ENCODE measurements around the gene PDLIM7. TPM values are rescaled to one million over a fixed set of nuclear protein-coding genes. Genes with fewer than 3 reads are reported as not detected.

PDLIM7 gene
- total and polyA plus RNA-seq, 11 donors: 36.3 to 124 (median 52.5) TPM

GRCh38 chr5:177505075-177505474 lies 7.7 kb upstream of the PDLIM7 start:
- no peaks in the 10 kb centered on the region for H3K9me3 ChIP-seq
- DNase-seq (no peak), ATAC-seq (no peak)
- no peaks in the 10 kb centered on the region for H3K27me3 ChIP-seq
- TF ChIP-seq POLR2A (IDR thresholded peaks at IDR 0.05) (no peak), CTCF (IDR thresholded peaks at IDR 0.05) (no peak)
- peaks cover 0 to 20% (median 0%) of the 10 kb centered on the region in 9 donors for H3K36me3 ChIP-seq
- peaks cover 0 to 38% (median 10%) of the 10 kb centered on the region in 12 donors for H3K4me1 ChIP-seq
- intact Hi-C loops (cut with DNase I): loop anchor here in 1 of 10 donors (10.0 kb wide), 1 partner anchor 190 kb away; the partner anchor contains the start of gene MXD3
- H3K4me3 ChIP-seq: no peak overlapping the region
- H3K27ac ChIP-seq: no peak overlapping the region
- 98 to 100% (median 98%) methylated on average over 1 to 4 of the region's 4 CpGs; no CpG with 5 or more reads in 1 of the 4 donors for whole genome bisulfite sequencing, 4 donors

GRCh38 chr5:177504086-177505056 lies 7.0 kb upstream of the PDLIM7 start:
- no peak overlapping the region for H3K4me3 ChIP-seq
- H3K36me3 ChIP-seq: peaks cover 0 to 20% (median 0%) of the 10 kb centered on the region in 9 donors
- intact Hi-C loops (cut with DNase I): loop anchor here in 4 of 10 donors (5.0 to 10.0 kb wide), 4 partner anchors 97 to 190 kb away; partner anchors contain the start of genes F12 (in 1 of the 4), MXD3 (in 1 of the 4) and PFN3 (in 1 of the 4)
- TF ChIP-seq CTCF (IDR thresholded peaks at IDR 0.05): no peak
- no peak for TF ChIP-seq POLR2A (IDR thresholded peaks at IDR 0.05)
- peaks cover 0 to 31% (median 10%) of the 10 kb centered on the region in 12 donors for H3K4me1 ChIP-seq
- DNase-seq (peak in 1 of 5 donors; percentile 67), ATAC-seq (no peak)
- H3K27me3 ChIP-seq: no peaks in the 10 kb centered on the region
- no peaks in the 10 kb centered on the region for H3K9me3 ChIP-seq
- H3K27ac ChIP-seq: no peak overlapping the region
- 94 to 95% (median 94%) methylated on average over 29 to 47 of the region's 47 CpGs for WGBS, 4 donors

- 91 to 93% (median 93%) methylated on average over 14 to 24 of the region's 24 CpGs for WGBS, 4 donors
- DNase-seq (peak in 1 of 5 donors; percentile 53), ATAC-seq (no peak)
- Histone ChIP-seq H3K4me3 (no peak overlapping the region), H3K27me3 (no peaks in the 10 kb centered on the region), H3K9me3 (no peaks in the 10 kb centered on the region), H3K27ac (no peak overlapping the region), H3K4me1 (peaks cover 0 to 28% (median 11%) of the 10 kb centered on the region in 12 donors), H3K36me3 (peaks cover 0 to 20% (median 0%) of the 10 kb centered on the region in 9 donors)
- no peak for TF ChIP-seq CTCF (IDR thresholded peaks at IDR 0.05)
- TF ChIP-seq POLR2A (IDR thresholded peaks at IDR 0.05): no peak
- intact Hi-C loops (cut with DNase I): loop anchor here in 4 of 10 donors (5.0 to 10.0 kb wide), 4 partner anchors 96 to 189 kb away; partner anchors contain the start of genes F12 (in 1 of the 4), MXD3 (in 1 of the 4) and PFN3 (in 1 of the 4)
These were observed 6.1 kb upstream of the PDLIM7 start for GRCh38 chr5:177503351-177504085.

All from heart left ventricle (tissue), 16 donors.